ENCODE results near the gene SRGAP2C. TPM values are rescaled to one million over a fixed set of nuclear protein-coding genes. Genes with fewer than 3 reads are reported as not detected.
"Not testable (repeated sequence)": the region's sequence is repeated elsewhere in the genome, so short reads cannot be mapped to it uniquely, and the experiment has no call there.

Gene SRGAP2C
- total and polyA plus RNA-seq, 10 donors, result 2.6 to 78.6 (median 32.5) TPM

DNA sequence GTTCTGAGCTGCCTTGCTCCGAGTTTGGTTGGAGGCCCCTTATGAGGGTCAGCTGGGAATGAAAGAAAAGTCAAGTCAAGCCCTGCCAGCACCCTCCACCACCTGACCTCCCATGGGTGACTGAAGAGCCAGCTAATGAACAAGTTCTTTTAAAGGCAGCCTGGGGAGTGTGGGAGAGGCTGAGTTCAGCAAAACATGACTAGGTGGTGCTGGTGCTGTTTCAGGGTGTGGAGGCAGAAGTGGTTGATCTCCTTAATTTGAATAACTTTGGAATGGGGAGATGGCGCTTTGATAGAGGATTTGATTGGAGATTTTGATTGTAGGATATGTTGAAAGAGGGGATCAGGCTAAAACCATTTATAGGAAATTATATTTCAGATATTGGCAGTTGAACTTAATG, 22.6 kb downstream of the SRGAP2C start:
- intact Hi-C loops (cut with DNase I; ENCODE audit: low total_unique reads); H3K27ac ChIP-seq; H3K36me3 ChIP-seq; H3K4me3 ChIP-seq; H3K27me3 ChIP-seq (replicated peaks in 1 of 7); DNase-seq; H3K4me1 ChIP-seq; H3K9me3 ChIP-seq: not testable (repeated sequence)
- WGBS, 5 donors, result 80 to 100% (median 93%) methylated on average over 1 to 2 of the region's 2 CpGs

DNA sequence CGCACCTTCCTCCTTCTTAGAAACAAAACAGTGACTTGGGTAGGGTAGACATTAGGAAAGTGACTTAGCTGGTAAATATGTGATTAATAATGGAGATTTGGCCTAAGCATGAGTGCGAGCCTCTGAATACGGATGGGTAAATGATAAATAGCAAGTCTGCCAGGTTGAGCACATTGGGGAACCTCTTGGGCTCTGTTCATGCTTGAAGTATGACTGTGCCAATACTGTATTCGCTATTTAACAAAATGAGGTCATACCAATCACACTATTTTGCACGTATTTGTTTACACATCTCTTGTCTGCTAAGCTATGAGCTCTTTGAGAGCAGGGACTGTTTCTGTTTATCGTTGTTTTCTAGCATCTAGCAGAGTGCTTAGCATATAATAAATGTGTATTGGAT, 23.6 kb downstream of the SRGAP2C start:
- H3K27ac ChIP-seq; intact Hi-C loops (cut with DNase I; ENCODE audit: low total_unique reads): not testable (repeated sequence)
- WGBS, 5 donors, result 91 to 100% (median 97%) methylated on average over 4 to 5 of the region's 6 CpGs

DNA sequence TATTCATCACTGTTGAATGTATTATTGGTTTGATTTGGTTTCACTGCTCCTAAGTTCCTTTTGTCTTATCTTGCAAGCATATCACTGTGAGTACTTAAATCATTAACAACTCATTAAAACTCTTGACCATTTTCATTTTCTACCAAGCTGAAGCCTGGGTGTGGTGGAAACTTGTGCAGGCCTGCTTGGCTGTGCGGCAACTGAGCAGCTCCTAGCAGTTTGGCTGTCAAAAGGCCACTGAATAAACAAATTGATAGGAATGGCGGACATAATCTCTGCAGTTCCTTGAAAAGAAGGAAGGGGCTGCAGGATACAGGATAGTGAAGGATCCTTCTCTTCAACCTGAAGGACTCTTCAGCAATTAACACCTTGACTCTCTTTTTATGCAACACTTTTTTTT, 26.0 kb downstream of the SRGAP2C start:
- H3K4me3 ChIP-seq; H3K27ac ChIP-seq; H3K4me1 ChIP-seq; DNase-seq; H3K27me3 ChIP-seq (replicated peaks in 1 of 7); intact Hi-C loops (cut with DNase I; ENCODE audit: low total_unique reads); H3K36me3 ChIP-seq; H3K9me3 ChIP-seq: not testable (repeated sequence)
- WGBS, 5 donors, result 85 to 100% (median 90%) methylated on average over 1 to 2 of the region's 2 CpGs; no CpG with 5 or more reads in 1 of the 5 donors

More for the DNA sequence above, 23.6 kb downstream of the SRGAP2C start:
- H3K27me3 ChIP-seq (replicated peaks in 1 of 7); H3K4me3 ChIP-seq; H3K4me1 ChIP-seq; DNase-seq; H3K9me3 ChIP-seq; H3K36me3 ChIP-seq: not testable (repeated sequence)

DNA sequence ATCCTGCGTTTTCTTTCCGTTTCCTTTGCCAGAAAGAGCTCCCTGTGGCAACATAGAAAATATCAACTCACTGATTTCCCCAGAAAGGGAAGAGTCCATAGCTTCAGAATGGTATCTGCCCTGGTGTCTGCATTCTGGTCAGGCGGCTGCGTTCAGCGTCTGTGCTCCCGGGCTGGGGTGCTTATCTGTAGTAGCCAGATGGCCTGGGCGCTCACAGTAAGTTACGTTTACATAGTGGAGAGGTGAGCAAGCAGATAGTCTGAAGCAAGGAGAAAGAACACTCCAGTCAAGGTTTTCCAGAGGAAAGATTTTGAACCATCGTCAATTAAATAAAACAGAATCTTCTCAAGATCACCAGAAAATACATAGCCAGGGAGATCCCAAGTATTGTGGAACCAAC, 28.7 kb downstream of the SRGAP2C start:
- H3K27me3 ChIP-seq (replicated peaks in 1 of 7); DNase-seq; H3K27ac ChIP-seq; intact Hi-C loops (cut with DNase I; ENCODE audit: low total_unique reads); H3K9me3 ChIP-seq; H3K4me1 ChIP-seq; H3K4me3 ChIP-seq; H3K36me3 ChIP-seq: not testable (repeated sequence)
- 90 to 100% (median 96%) methylated on average over 2 to 7 of the region's 9 CpGs; no CpG with 5 or more reads in 1 of the 5 donors for WGBS, 5 donors

DNA sequence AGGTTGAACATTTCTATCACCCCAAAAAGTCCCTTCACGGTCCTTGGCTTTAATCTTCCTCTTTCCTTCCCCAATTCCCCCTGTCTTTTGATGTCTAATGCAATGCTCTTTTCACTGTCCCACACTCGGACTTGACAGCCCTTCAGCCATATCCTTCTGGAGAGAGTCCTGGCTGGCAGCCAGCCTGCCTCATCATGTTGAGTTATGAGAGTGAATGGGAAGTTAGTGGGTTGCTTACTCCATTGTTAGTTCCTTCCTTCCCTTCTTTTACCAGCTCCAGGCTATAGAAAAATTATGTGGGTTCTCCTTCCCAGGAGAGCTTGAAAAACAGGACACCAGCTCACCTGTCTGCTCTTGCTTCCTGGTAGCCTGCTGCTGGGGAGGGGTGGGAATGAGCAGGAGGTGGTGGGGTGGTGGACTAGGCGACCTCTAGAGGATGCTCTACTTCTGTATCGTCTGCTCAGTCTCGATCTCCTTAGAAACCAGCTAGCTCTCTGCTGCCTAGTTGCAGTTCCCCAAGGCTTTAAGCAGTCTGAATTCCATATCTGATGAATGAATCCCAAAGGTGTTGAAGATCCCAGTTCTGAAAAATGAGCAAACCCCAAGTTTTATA, 29.9 kb downstream of the SRGAP2C start:
- H3K27me3 ChIP-seq (replicated peaks in 1 of 7); intact Hi-C loops (cut with DNase I; ENCODE audit: low total_unique reads); H3K4me3 ChIP-seq; H3K4me1 ChIP-seq; H3K36me3 ChIP-seq; H3K27ac ChIP-seq; H3K9me3 ChIP-seq: not testable (repeated sequence)
- 29% methylated on average over 2 of the region's 5 CpGs; no CpG with 5 or more reads in 4 of the 5 donors for WGBS, 5 donors
- peak; percentile 50 for DNase-seq

DNA sequence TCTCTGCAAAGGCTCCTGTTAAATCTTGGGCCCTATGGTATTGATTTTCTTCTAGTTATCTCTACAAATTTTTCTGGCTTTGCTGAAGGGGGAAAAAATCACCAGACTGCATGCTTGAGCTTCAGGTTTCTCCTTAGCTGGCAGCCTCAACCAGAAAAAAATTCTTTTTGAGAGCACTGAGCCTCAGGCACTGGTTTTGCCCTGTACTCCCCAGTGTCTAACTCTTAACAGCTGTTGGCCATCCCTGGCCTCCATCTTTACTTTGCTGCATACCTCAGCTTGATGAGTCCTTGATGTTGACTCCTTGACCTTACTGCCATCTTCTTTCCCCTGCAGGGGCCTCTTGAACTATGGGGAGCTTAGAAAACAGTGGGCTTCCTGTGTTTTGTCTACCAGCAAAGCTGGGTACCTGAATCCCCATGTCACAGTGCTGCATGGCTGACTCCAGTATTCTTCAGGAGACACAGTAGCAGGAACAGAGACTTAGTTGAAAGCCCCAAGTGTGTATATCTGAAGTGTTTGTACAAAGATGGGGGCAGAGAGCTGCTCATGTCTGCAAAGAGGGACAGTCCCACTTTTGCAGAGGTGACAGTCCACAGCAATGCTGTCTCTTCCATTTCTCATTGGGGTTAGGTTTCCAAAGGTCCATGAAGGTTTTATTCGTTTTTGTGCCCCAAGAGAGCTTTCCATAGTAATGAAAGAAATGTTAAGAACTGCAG, 31.1 kb downstream of the SRGAP2C start:
- H3K4me1 ChIP-seq; intact Hi-C loops (cut with DNase I; ENCODE audit: low total_unique reads); H3K36me3 ChIP-seq; DNase-seq; H3K27me3 ChIP-seq (replicated peaks in 1 of 7); H3K9me3 ChIP-seq; H3K4me3 ChIP-seq; H3K27ac ChIP-seq: not testable (repeated sequence)
- WGBS, 5 donors, result 33 to 100% (median 67%) methylated on average over 1 of the region's 1 CpG

DNA sequence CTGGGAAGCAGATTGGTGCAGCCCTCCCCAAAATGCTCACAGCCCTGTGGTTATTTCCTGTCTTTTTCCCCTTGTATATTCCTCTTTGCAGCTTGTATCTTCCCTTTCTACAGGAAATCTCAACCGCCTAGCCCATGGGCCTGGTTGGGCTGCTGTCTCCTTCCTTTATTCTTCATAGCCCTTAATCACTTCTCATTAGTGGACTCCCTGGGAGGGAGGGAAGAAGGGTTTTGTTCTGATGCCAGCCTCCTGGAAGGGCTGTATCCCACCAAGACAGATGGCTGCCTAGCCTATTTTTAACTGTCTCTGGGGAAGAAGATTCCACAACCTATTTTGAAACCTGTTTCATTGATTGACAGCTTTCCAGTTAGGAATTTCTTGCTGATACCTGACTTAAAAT, 31.9 kb downstream of the SRGAP2C start:
- intact Hi-C loops (cut with DNase I; ENCODE audit: low total_unique reads); H3K27me3 ChIP-seq (replicated peaks in 1 of 7); H3K36me3 ChIP-seq; H3K27ac ChIP-seq; H3K4me3 ChIP-seq; H3K4me1 ChIP-seq; DNase-seq; H3K9me3 ChIP-seq: not testable (repeated sequence)
- WGBS, 5 donors, result no CpG with 5 or more reads among the region's 1 CpG

DNA sequence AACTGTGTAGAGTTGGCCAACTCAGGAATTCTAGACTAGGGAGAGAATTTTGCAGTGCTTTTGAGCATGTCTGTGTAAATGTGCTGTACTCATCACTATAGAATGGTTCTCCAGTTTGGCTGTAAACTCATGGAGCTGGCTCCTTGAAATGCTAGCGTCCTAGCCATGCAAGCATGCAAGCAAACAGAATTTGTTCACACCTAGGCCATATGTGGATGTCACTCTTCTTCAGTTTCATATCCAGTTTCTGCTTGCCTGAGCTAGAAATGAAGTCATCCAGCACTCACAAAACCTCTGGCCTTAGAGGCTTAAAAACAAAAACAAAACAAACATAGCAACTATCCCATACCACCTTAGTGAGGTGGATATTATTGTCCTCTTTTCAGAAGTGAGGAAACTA, 37.0 kb downstream of the SRGAP2C start:
- H3K4me3 ChIP-seq; H3K4me1 ChIP-seq; DNase-seq; H3K27me3 ChIP-seq (replicated peaks in 1 of 7); intact Hi-C loops (cut with DNase I; ENCODE audit: low total_unique reads); H3K9me3 ChIP-seq; H3K36me3 ChIP-seq; H3K27ac ChIP-seq: not testable (repeated sequence)
- WGBS, 5 donors, result 43 to 92% (median 77%) methylated on average over 1 of the region's 1 CpG

DNA sequence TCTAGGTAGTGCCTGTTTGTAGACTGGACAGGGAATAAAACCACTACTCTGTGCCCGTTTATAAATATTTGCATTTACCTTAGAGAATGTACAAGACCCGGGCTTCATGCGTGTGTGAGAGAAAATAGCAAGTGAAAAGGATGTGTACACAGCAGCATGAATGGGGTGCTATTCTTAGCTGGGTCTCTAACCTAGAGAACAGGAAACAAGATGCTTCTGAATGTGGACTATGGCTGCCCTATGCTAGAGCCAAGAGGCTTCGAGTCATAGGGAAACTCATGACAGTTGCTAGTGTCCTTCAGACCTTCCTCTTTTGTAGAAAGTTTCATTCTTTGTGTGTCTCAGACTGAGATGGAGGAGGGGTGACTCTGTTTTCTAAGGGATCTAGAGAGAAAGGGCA, 39.9 kb downstream of the SRGAP2C start:
- H3K27me3 ChIP-seq (replicated peaks in 1 of 7); H3K4me3 ChIP-seq; H3K27ac ChIP-seq; H3K36me3 ChIP-seq; H3K9me3 ChIP-seq; intact Hi-C loops (cut with DNase I; ENCODE audit: low total_unique reads); H3K4me1 ChIP-seq; DNase-seq: not testable (repeated sequence)
- 18 to 39% (median 24%) methylated on average over 3 of the region's 4 CpGs; no CpG with 5 or more reads in 1 of the 5 donors for WGBS, 5 donors

DNA sequence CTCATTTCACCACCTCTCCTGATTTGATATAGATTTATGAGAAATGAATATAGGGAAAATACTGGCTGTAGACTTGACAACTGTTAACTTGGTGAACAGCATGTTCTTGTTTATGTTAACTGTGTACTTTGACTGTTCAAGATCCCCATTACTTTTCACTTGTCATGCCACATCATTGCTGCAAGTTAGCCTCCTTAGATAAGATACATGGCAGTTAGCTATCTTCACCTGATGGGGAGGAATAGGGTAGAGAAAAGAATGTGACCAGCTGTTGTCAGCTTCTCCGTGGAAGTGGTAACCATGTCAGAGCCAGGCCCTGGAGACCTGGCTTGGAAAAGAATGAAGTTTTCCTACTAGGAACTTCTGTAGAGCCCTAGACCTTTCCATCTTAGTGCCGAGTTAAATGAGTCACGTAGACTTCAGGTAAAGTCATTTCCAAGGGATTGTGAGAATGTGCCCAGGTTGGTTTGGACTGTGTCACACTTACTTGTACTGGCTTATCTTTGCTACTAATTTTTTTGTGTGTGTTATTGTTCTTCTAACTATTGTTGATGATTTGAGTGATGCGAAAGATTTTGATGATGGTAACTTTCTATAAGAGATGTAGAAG, 41.6 kb downstream of the SRGAP2C start:
- H3K9me3 ChIP-seq; H3K27me3 ChIP-seq (replicated peaks in 1 of 7); DNase-seq; H3K4me3 ChIP-seq; H3K27ac ChIP-seq; H3K36me3 ChIP-seq; H3K4me1 ChIP-seq; intact Hi-C loops (cut with DNase I; ENCODE audit: low total_unique reads): not testable (repeated sequence)
- 89 to 100% (median 100%) methylated on average over 2 of the region's 4 CpGs for WGBS, 5 donors

DNA sequence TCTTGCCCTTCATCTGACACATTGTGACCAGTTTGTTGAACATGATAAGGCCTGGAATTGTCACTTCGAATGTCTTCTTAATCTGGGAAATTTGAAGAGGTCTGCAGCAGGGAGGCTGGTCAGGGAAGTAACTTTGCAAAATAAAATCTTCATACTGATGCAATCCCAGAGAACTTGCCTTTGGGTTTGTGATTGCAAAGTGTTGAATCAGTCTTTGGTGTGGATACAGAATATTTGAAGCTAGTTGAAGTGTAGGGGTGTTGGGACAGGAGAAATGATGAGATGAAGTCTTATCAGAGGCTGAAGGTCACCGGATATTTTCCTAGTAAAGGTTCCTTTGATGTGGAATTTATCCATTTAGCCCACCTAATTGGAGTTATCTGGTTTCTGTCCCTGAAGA, 42.1 kb downstream of the SRGAP2C start:
- H3K4me3 ChIP-seq; intact Hi-C loops (cut with DNase I; ENCODE audit: low total_unique reads); H3K4me1 ChIP-seq; H3K27ac ChIP-seq; H3K36me3 ChIP-seq; H3K27me3 ChIP-seq (replicated peaks in 1 of 7); H3K9me3 ChIP-seq; DNase-seq: not testable (repeated sequence)
- 50 to 100% (median 87%) methylated on average over 1 of the region's 2 CpGs; no CpG with 5 or more reads in 2 of the 5 donors for WGBS, 5 donors

Measured in spleen (tissue), 11 donors.